Neutrophil (primary cell): ENCODE results near the gene IGDCC3.

Experiments
- H3K27ac ChIP-seq: fragments of 200-600 bp; sonication (generic); 2 replicates; pipeline ENCODE4 v1.5.1; 2016; ENCODE audit warnings: mild to moderate bottlenecking, moderate library complexity
- H3K27me3 ChIP-seq: fragments of 200-600 bp; sonication (generic); 2 replicates; pipeline ENCODE4 v1.6.0; 2016; ENCODE audit warnings: mild to moderate bottlenecking
- H3K36me3 ChIP-seq: fragments of 200-600 bp; sonication (generic); 2 replicates; pipeline ENCODE4 v1.5.1; 2017
- H3K4me1 ChIP-seq, 2 experiments: fragments of 200-600 bp in 1 of 2; sonication (generic) in 1 of 2; 1 replicate in 1 of 2; 2 replicates in 1 of 2; pipeline versions ENCODE4 v1.5.1 to v1.6.1; 2013 to 2016; ENCODE audit warnings: low read depth in 1 of 2, low read length in 1 of 2, mild to moderate bottlenecking in 1 of 2, moderate library complexity in 1 of 2; ENCODE audit not compliant: control insufficient read depth in 1 of 2, insufficient read depth in 1 of 2
- H3K4me3 ChIP-seq, 2 experiments: fragments of 200-600 bp in 1 of 2; sonication (generic) in 1 of 2; 1 replicate in 1 of 2; 2 replicates in 1 of 2; pipeline ENCODE4 v1.5.1; 2013 to 2016; ENCODE audit warnings: low read depth in 1 of 2, low read length in 1 of 2, mild to moderate bottlenecking in 1 of 2, moderate library complexity in 1 of 2
- H3K9me3 ChIP-seq: fragments of 200-600 bp; sonication (generic); 2 replicates; pipeline ENCODE4 v1.5.1; 2016
- TF ChIP-seq, protein P1 (sequence below): fragments of 200-600 bp; sonication (generic); IDR thresholded peaks from 2 replicates; pipeline ENCODE4 v1.5.1; 2016; ENCODE audit warnings: antibody characterized with exemption

The IGDCC3 gene

DNA sequence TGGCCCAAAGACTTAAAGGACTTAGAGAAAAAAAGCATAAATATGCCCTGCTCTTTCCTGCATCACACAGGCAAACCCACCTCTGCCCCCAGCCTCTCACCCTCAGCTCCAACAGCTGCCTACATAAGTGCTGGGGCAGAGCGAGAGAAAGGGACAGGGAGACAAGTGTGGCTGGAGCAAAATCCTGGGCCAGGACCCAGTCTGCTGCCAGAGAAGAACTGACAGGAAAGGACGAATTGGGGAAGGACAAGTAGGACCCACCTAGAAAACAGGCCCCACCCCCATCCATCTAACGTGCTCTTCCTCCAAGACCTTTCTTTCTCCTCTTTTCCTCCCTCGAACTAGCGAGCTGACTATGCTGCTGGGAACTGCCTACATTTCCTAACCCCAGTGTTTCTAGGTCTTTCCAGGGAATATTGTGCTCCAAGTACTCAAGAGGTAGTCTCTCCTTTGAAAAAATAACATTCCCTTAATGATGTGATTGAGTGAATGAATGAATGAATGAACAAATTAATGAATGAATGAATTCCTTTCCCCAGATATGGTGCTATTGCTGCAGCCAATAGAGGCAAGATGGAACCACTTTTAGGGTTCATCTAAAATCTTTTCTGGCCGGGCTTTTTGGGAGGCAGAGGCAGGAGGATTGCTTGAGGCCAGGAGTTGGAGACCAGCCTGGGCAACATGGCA is 26.5 kb upstream of the IGDCC3 start:
- no peaks in the 10 kb centered on the region for H3K36me3 ChIP-seq
- H3K9me3 ChIP-seq, result no peaks in the 10 kb centered on the region
- no peak overlapping the region for H3K27ac ChIP-seq
- H3K4me3 ChIP-seq, result no peak overlapping the region
- no peaks in the 10 kb centered on the region for H3K4me1 ChIP-seq
- TF ChIP-seq, protein P1, sequence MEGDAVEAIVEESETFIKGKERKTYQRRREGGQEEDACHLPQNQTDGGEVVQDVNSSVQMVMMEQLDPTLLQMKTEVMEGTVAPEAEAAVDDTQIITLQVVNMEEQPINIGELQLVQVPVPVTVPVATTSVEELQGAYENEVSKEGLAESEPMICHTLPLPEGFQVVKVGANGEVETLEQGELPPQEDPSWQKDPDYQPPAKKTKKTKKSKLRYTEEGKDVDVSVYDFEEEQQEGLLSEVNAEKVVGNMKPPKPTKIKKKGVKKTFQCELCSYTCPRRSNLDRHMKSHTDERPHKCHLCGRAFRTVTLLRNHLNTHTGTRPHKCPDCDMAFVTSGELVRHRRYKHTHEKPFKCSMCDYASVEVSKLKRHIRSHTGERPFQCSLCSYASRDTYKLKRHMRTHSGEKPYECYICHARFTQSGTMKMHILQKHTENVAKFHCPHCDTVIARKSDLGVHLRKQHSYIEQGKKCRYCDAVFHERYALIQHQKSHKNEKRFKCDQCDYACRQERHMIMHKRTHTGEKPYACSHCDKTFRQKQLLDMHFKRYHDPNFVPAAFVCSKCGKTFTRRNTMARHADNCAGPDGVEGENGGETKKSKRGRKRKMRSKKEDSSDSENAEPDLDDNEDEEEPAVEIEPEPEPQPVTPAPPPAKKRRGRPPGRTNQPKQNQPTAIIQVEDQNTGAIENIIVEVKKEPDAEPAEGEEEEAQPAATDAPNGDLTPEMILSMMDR, result no peak
- H3K27me3 ChIP-seq, result peaks cover 56% of the 10 kb centered on the region

DNA sequence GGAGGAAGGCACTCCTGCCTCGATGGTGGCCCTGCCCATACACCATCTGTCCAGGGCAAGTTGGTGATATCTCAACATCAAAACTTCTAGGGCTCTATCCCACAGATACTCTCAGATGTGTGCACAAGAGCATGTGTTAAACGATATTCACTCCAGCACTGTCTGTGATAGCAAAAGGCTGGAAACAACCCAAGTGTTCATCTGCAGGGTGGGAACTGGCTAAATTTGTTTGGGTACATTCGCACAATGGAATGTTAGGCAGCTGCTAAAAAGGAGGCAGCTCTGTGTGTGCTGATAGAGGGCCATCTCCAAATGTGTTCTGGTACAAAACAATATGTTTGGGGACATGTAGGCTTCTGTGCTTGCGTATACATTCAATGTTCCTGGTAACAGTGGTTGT is 25.2 kb upstream of the IGDCC3 start:
- Histone ChIP-seq H3K4me3 (no peak overlapping the region), H3K36me3 (no peaks in the 10 kb centered on the region), H3K27me3 (peaks cover 56% of the 10 kb centered on the region), H3K9me3 (no peaks in the 10 kb centered on the region), H3K27ac (no peak overlapping the region), H3K4me1 (no peaks in the 10 kb centered on the region)
- TF ChIP-seq, protein P1, result no peak

DNA sequence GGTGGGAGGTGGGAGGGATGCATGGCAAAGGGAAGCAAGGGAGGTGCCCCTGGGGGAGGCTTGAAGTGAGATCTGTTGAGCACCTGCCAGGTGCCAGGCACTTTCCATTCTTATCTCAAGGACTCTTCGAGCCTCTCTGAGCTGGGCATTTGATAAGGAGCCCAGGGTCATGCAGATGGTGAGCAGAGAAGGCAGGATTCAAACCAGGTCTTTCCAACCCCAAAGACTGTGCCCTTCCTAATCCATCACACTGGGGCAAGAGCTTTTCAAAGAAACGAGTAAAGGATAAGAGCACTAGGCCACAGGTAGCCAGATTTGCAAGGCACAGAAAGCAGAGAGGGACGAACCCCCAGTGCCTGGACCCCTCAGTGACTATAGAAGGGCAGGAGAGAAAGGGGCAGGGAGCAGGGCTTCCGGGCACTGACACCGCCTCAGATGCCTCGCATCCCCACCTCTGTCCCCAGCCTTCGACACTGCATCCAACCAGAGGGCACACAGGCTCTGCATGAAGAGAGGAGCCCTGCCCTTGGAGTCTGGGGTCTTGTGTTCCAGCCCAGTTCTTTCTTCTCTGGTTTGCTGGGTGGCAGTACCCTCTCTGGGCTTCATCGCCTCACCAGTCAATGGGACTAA is 23.9 kb upstream of the IGDCC3 start:
- H3K4me1 ChIP-seq, result no peaks in the 10 kb centered on the region
- TF ChIP-seq, protein P1, result no peak
- no peaks in the 10 kb centered on the region for H3K36me3 ChIP-seq
- H3K27ac ChIP-seq, result no peak overlapping the region
- no peaks in the 10 kb centered on the region for H3K9me3 ChIP-seq
- no peak overlapping the region for H3K4me3 ChIP-seq
- peaks cover 66% of the 10 kb centered on the region for H3K27me3 ChIP-seq

DNA sequence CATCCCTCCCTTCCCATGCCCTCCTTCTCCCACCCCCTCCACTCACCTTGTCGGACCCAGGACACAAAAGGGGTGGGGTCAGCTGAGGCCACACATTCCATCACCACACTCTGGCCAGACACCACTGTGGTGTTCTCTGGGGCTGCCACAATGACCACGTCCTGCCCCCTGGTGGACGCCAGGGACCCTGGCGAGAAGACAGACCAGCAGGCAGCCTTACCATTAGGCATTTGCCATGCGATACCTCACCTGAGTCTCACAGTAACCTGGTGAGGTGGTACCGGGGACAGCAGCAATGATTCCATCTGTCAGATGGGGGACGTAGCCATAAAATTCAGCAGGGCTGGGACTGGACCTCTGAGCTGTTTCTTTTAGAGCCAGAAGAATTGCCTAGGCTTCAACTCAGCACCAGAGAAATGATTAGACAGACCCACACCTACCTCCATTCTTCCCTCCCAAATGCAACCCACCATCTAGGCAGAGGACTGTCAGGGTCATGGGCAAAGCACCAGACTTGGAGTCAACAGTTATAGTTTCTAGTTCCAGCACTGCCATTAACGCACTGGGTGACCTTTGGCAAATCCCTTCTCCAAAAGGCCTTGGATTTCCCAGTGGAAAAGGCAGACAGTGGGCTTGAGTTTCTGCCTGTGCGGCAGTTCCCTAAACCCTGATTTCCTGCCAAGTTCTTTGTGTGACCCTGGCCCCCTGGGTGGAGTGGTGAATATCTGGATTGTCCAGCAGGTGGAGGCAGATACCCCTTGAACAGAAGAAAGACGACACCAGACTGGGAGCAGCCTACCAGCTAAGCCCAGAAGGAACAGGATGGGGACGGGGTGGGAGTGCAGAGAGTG is 23.2 kb upstream of the IGDCC3 start:
- TF ChIP-seq, protein P1, result no peak

DNA sequence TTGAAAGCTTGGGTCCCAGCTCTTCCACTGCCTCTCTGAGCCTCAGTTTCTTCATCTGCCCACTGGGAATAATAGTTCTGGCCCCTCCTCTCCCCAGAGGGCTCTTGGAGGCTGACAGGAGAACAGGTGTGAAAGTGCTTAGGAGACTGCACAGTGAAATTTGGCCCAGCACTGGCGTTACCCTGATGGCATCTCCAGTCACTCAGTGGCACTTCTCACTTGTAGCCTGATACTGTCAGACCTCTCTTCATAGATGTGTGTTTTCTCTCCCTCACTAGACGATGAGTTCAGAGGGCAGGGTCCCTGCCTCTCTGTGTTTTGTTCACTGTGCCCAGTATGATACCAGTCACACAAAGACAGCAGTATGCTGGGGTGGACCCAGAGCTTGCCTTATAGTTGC is 22.2 kb upstream of the IGDCC3 start:
- no peaks in the 10 kb centered on the region for H3K9me3 ChIP-seq
- no peaks in the 10 kb centered on the region for H3K36me3 ChIP-seq
- TF ChIP-seq, protein P1, result no peak
- no peak overlapping the region for H3K4me3 ChIP-seq
- H3K4me1 ChIP-seq, result no peaks in the 10 kb centered on the region
- no peak overlapping the region for H3K27ac ChIP-seq
- H3K27me3 ChIP-seq, result peaks cover 76% of the 10 kb centered on the region

More for the DNA sequence above, 23.2 kb upstream of the IGDCC3 start:
- no peak overlapping the region for H3K4me3 ChIP-seq
- no peak overlapping the region for H3K27ac ChIP-seq
- H3K36me3 ChIP-seq, result no peaks in the 10 kb centered on the region
- H3K4me1 ChIP-seq, result no peaks in the 10 kb centered on the region
- no peaks in the 10 kb centered on the region for H3K9me3 ChIP-seq
- peaks cover 67% of the 10 kb centered on the region for H3K27me3 ChIP-seq
